ENCODE results near the gene SDK2. TPM values are rescaled to one million over a fixed set of nuclear protein-coding genes. Genes with fewer than 3 reads are reported as not detected.

The SDK2 gene
- total and polyA plus RNA-seq, 7 experiments from 2014 or later: 0.64 to 14.1 (median 8.2) TPM

GRCh38 chr17:73511719-73512115 lies 132.5 kb downstream of the SDK2 start:
- H3K27ac Mint-ChIP-seq: no peak overlapping the region
- ATAC-seq: no peak
- no peaks in the 10 kb centered on the region for H3K4me1 ChIP-seq (ENCODE audit: control insufficient read depth in 2 of 2, insufficient read depth in 2 of 2, low read length in 2 of 2)
- CTCF ChIA-PET: no interaction called here
- H3K27me3 Mint-ChIP-seq: peaks cover 0 to 4% (median 0%) of the 10 kb centered on the region in 5 donors
- H3K36me3 Mint-ChIP-seq: peaks cover 0 to under 1% (median 0%) of the 10 kb centered on the region in 5 donors
- no peaks in the 10 kb centered on the region for H3K9me3 Mint-ChIP-seq
- no peaks in the 10 kb centered on the region for H3K27me3 ChIP-seq (ENCODE audit: control insufficient read depth in 2 of 2, insufficient read depth in 2 of 2, low read length in 2 of 2)
- intact Hi-C loops (cut with micrococcal nuclease): no loop called here
- H3K4me3 ChIP-seq (ENCODE audit: low read length): no peak overlapping the region
- H3K36me3 ChIP-seq (ENCODE audit: control insufficient read depth in 2 of 3, insufficient read depth in 3 of 3, low read length in 3 of 3): no peaks in the 10 kb centered on the region
- no peaks in the 10 kb centered on the region for H3K9me3 ChIP-seq (ENCODE audit: control insufficient read depth in 2 of 3, low read length in 3 of 3)
- DNase-seq: no peak
- no peak overlapping the region for H3K4me3 Mint-ChIP-seq
- POLR2A ChIA-PET: interaction anchor here (0.8 kb wide), 1 partner anchor 81 kb away, joined by 3 read pairs; no protein-coding TSS in a partner anchor
- peaks cover 0 to 21% (median 0%) of the 10 kb centered on the region in 7 donors for H3K4me1 Mint-ChIP-seq
- H3K27ac ChIP-seq (ENCODE audit: low read depth, low read length): no peak overlapping the region

GRCh38 chr17:73510981-73511718 lies 133.1 kb downstream of the SDK2 start:
- ATAC-seq: no peak

GRCh38 chr17:73508931-73509605 lies 135.2 kb downstream of the SDK2 start:
- Mint-ChIP-seq H3K27ac (no peak overlapping the region), H3K36me3 (peaks cover 0 to 11% (median 4%) of the 10 kb centered on the region in 5 donors), H3K4me3 (no peak overlapping the region), H3K27me3 (peaks cover 0 to 4% (median 0%) of the 10 kb centered on the region in 5 donors), H3K4me1 (peaks cover 0 to 14% (median 0%) of the 10 kb centered on the region in 7 donors), H3K9me3 (no peaks in the 10 kb centered on the region)
- Histone ChIP-seq H3K36me3 (ENCODE audit: control insufficient read depth in 2 of 3, insufficient read depth in 3 of 3, low read length in 3 of 3) (no peaks in the 10 kb centered on the region), H3K4me3 (ENCODE audit: low read length) (no peak overlapping the region), H3K27ac (ENCODE audit: low read depth, low read length) (no peak overlapping the region), H3K27me3 (ENCODE audit: control insufficient read depth in 2 of 2, insufficient read depth in 2 of 2, low read length in 2 of 2) (no peaks in the 10 kb centered on the region), H3K4me1 (ENCODE audit: control insufficient read depth in 2 of 2, insufficient read depth in 2 of 2, low read length in 2 of 2) (no peaks in the 10 kb centered on the region), H3K9me3 (ENCODE audit: control insufficient read depth in 2 of 3, low read length in 3 of 3) (no peaks in the 10 kb centered on the region)
- ChIA-PET POLR2A (no interaction called here), CTCF (no interaction called here)
- DNase-seq (no peak), ATAC-seq (no peak)
- intact Hi-C loops (cut with micrococcal nuclease): no loop called here

More at GRCh38 chr17:73510981-73511718, 133.1 kb downstream of the SDK2 start:
- Mint-ChIP-seq H3K9me3 (no peaks in the 10 kb centered on the region), H3K4me3 (no peak overlapping the region), H3K27me3 (peaks cover 0 to 4% (median 0%) of the 10 kb centered on the region in 5 donors), H3K27ac (no peak overlapping the region), H3K36me3 (peaks cover 0 to 4% (median 0%) of the 10 kb centered on the region in 5 donors), H3K4me1 (peaks cover 0 to 21% (median 0%) of the 10 kb centered on the region in 7 donors)
- POLR2A ChIA-PET: no interaction called here
- intact Hi-C loops (cut with micrococcal nuclease): no loop called here
- DNase-seq: no peak
- no peak overlapping the region for H3K27ac ChIP-seq (ENCODE audit: low read depth, low read length)
- H3K4me3 ChIP-seq (ENCODE audit: low read length): no peak overlapping the region
- H3K4me1 ChIP-seq (ENCODE audit: control insufficient read depth in 2 of 2, insufficient read depth in 2 of 2, low read length in 2 of 2): no peaks in the 10 kb centered on the region
- no peaks in the 10 kb centered on the region for H3K9me3 ChIP-seq (ENCODE audit: control insufficient read depth in 2 of 3, low read length in 3 of 3)
- CTCF ChIA-PET: no interaction called here
- H3K27me3 ChIP-seq (ENCODE audit: control insufficient read depth in 2 of 2, insufficient read depth in 2 of 2, low read length in 2 of 2): no peaks in the 10 kb centered on the region
- no peaks in the 10 kb centered on the region for H3K36me3 ChIP-seq (ENCODE audit: control insufficient read depth in 2 of 3, insufficient read depth in 3 of 3, low read length in 3 of 3)

- H3K36me3 Mint-ChIP-seq: peaks cover 0 to 17% (median 8%) of the 10 kb centered on the region in 5 donors
- no peak overlapping the region for H3K4me3 Mint-ChIP-seq
- H3K4me3 ChIP-seq (ENCODE audit: low read length): no peak overlapping the region
- H3K9me3 ChIP-seq (ENCODE audit: control insufficient read depth in 2 of 3, low read length in 3 of 3): no peaks in the 10 kb centered on the region
- no peak overlapping the region for H3K27ac Mint-ChIP-seq
- H3K36me3 ChIP-seq (ENCODE audit: control insufficient read depth in 2 of 3, insufficient read depth in 3 of 3, low read length in 3 of 3): no peaks in the 10 kb centered on the region
- ATAC-seq (no peak), DNase-seq (no peak)
- CTCF ChIA-PET: no interaction called here
- intact Hi-C loops (cut with micrococcal nuclease): no loop called here
- peaks cover 0 to 4% (median 0%) of the 10 kb centered on the region in 5 donors for H3K27me3 Mint-ChIP-seq
- H3K4me1 ChIP-seq (ENCODE audit: control insufficient read depth in 2 of 2, insufficient read depth in 2 of 2, low read length in 2 of 2): no peaks in the 10 kb centered on the region
- no peaks in the 10 kb centered on the region for H3K9me3 Mint-ChIP-seq
- no peaks in the 10 kb centered on the region for H3K27me3 ChIP-seq (ENCODE audit: control insufficient read depth in 2 of 2, insufficient read depth in 2 of 2, low read length in 2 of 2)
- H3K4me1 Mint-ChIP-seq: peaks cover 0 to 14% (median 0%) of the 10 kb centered on the region in 7 donors
- POLR2A ChIA-PET: no interaction called here
- H3K27ac ChIP-seq (ENCODE audit: low read depth, low read length): no peak overlapping the region
Observed at GRCh38 chr17:73508057-73508930, 136.0 kb downstream of the SDK2 start.

GRCh38 chr17:73506470-73507435 lies 137.5 kb downstream of the SDK2 start:
- Histone ChIP-seq H3K4me1 (ENCODE audit: control insufficient read depth in 2 of 2, insufficient read depth in 2 of 2, low read length in 2 of 2) (no peaks in the 10 kb centered on the region), H3K27ac (ENCODE audit: low read depth, low read length) (no peak overlapping the region), H3K9me3 (ENCODE audit: control insufficient read depth in 2 of 3, low read length in 3 of 3) (no peaks in the 10 kb centered on the region), H3K4me3 (ENCODE audit: low read length) (no peak overlapping the region), H3K36me3 (ENCODE audit: control insufficient read depth in 2 of 3, insufficient read depth in 3 of 3, low read length in 3 of 3) (no peaks in the 10 kb centered on the region), H3K27me3 (ENCODE audit: control insufficient read depth in 2 of 2, insufficient read depth in 2 of 2, low read length in 2 of 2) (no peaks in the 10 kb centered on the region)
- Mint-ChIP-seq H3K27me3 (no peaks in the 10 kb centered on the region), H3K4me3 (no peak overlapping the region), H3K4me1 (peaks cover 0 to 7% (median 0%) of the 10 kb centered on the region in 7 donors), H3K27ac (peak overlapping the region in 1 of 9 donors; percentile 55), H3K36me3 (peaks cover 0 to 26% (median 11%) of the 10 kb centered on the region in 5 donors), H3K9me3 (no peaks in the 10 kb centered on the region)
- no peak for ATAC-seq
- intact Hi-C loops (cut with micrococcal nuclease): no loop called here
- no peak for DNase-seq
- ChIA-PET CTCF (no interaction called here), POLR2A (no interaction called here)

- ChIA-PET POLR2A (no interaction called here), CTCF (interaction anchor here (0.7 kb wide), 1 partner anchor 48 kb away, joined by 4 read pairs; no protein-coding TSS in a partner anchor)
- H3K9me3 Mint-ChIP-seq: no peaks in the 10 kb centered on the region
Observed at GRCh38 chr17:73503560-73503959, 140.7 kb downstream of the SDK2 start.

More at GRCh38 chr17:73503560-73503959, 140.7 kb downstream of the SDK2 start:
- DNase-seq: no peak
- H3K36me3 ChIP-seq (ENCODE audit: control insufficient read depth in 2 of 3, insufficient read depth in 3 of 3, low read length in 3 of 3): no peaks in the 10 kb centered on the region
- no peaks in the 10 kb centered on the region for H3K9me3 ChIP-seq (ENCODE audit: control insufficient read depth in 2 of 3, low read length in 3 of 3)
- Mint-ChIP-seq H3K4me1 (peaks cover 0 to 11% (median 0%) of the 10 kb centered on the region in 7 donors), H3K4me3 (no peak overlapping the region), H3K36me3 (peaks cover 0 to 34% (median 11%) of the 10 kb centered on the region in 5 donors), H3K27ac (no peak overlapping the region), H3K27me3 (peaks cover 0 to 10% (median 0%) of the 10 kb centered on the region in 5 donors)
- no peak overlapping the region for H3K27ac ChIP-seq (ENCODE audit: low read depth, low read length)
- no peak overlapping the region for H3K4me3 ChIP-seq (ENCODE audit: low read length)
- no peaks in the 10 kb centered on the region for H3K27me3 ChIP-seq (ENCODE audit: control insufficient read depth in 2 of 2, insufficient read depth in 2 of 2, low read length in 2 of 2)
- no peak for ATAC-seq
- intact Hi-C loops (cut with micrococcal nuclease): no loop called here
- H3K4me1 ChIP-seq (ENCODE audit: control insufficient read depth in 2 of 2, insufficient read depth in 2 of 2, low read length in 2 of 2): no peaks in the 10 kb centered on the region

Measured in naive thymus-derived CD4-positive, alpha-beta T cell (primary cell).